HepG2 (cell line): ENCODE measurements around the gene SPATA7. TPM values are rescaled to one million over a fixed set of nuclear protein-coding genes. Genes with fewer than 3 reads are reported as not detected.

Experiments used
- ATAC-seq: fragments of 200-7000 bp; cut with Tn5 transposase; 3 replicates; pipeline ENCODE4 v1.9.1; 2020; ENCODE audit warnings: mild to moderate bottlenecking, moderate library complexity
- BruUV-seq: library from RNA; stranded (reverse); fragments of 400-500 nt; replicated peaks from 2 replicates; lab custom pipeline; 2021; lab: Mats Ljungman, UMichigan
- CTCF ChIA-PET: fragments of 300-600 bp; formaldehyde crosslinking; extraction: SDS; loops from one replicate; lab custom pipeline; 2021; ENCODE audit warnings: low total read pairs, inconsistent platforms, low intra/inter-chr PET ratio; lab: Yijun Ruan, JAX
- POLR2A ChIA-PET: fragments of 350-600 bp; sonication (Branson Sonifier 250); formaldehyde crosslinking; loops from one replicate; lab custom pipeline; 2020; ENCODE audit warnings: antibody characterized with exemption, inconsistent platforms; lab: Yijun Ruan, JAX
- DNase-seq: peaks from one replicate; pipeline ENCODE4 v3.0.0-alpha.2; 2015; ENCODE audit warnings: low spot score
- FAIRE-seq: peaks from 3 replicates; lab custom pipeline; 2011; peaks lifted over from hg19 to GRCh38; lab: Jason Lieb, UNC
- H2AFZ ChIP-seq: one replicate; pipeline ENCODE4 v1.6.1; 2011; ENCODE audit warnings: low read length, inconsistent platforms
- H3K27ac ChIP-seq: fragments of 300-600 bp; 3 replicates; pipeline ENCODE4 v1.8.0; 2011; ENCODE audit warnings: mixed run types, mild to moderate bottlenecking, mixed read lengths, low read length, inconsistent platforms; ENCODE audit not compliant: insufficient read depth; ENCODE audit errors: extremely low read length
- H3K27me3 ChIP-seq, 2 experiments: fragments of 200-600 bp in 1 of 2; 2 replicates in 1 of 2; 3 replicates in 1 of 2; pipeline versions ENCODE4 v1.6.0 to v1.8.0; 2011; ENCODE audit warnings: low read length in 2 of 2, mild to moderate bottlenecking in 2 of 2, moderate library complexity in 2 of 2, inconsistent platforms in 1 of 2; ENCODE audit not compliant: insufficient read depth in 2 of 2, control insufficient read depth in 1 of 2
- H3K36me3 ChIP-seq, 2 experiments: fragments of 200-600 bp in 1 of 2; replicated peaks in 1 of 2; 2 replicates in 1 of 2; 3 replicates in 1 of 2; pipeline versions ENCODE4 v1.5.1 to v1.8.0; 2011; ENCODE audit warnings: low read length in 2 of 2, inconsistent platforms in 1 of 2; ENCODE audit not compliant: insufficient read depth in 2 of 2, control insufficient read depth in 1 of 2
- H3K4me1 ChIP-seq: 2 replicates; pipeline ENCODE4 v1.5.1; 2012; ENCODE audit warnings: low read length, inconsistent platforms; ENCODE audit not compliant: insufficient read depth
- H3K4me2 ChIP-seq: 2 replicates; pipeline ENCODE4 v1.6.0; 2011; ENCODE audit warnings: low read depth, low read length, inconsistent platforms
- H3K4me3 ChIP-seq, 3 experiments: fragments of 200-600 bp in 1 of 3; sonication (generic), shearing (Covaris generic) in 1 of 3; replicated peaks in 1 of 3; 2 replicates each; pipeline ENCODE4 v1.5.1; 2011 to 2016; ENCODE audit warnings: low read length in 3 of 3, inconsistent platforms in 2 of 3, low read depth in 2 of 3, mild to moderate bottlenecking in 2 of 3, control low read depth in 1 of 3, mixed read lengths in 1 of 3; ENCODE audit not compliant: insufficient read depth in 1 of 3
- H3K79me2 ChIP-seq: one replicate; pipeline ENCODE4 v1.6.1; 2011; ENCODE audit warnings: low read length, inconsistent platforms; ENCODE audit not compliant: insufficient read depth
- H3K9ac ChIP-seq: 2 replicates; pipeline ENCODE4 v1.6.0; 2011; ENCODE audit warnings: mild to moderate bottlenecking, low read depth, low read length, inconsistent platforms; ENCODE audit not compliant: insufficient read depth
- H3K9me3 ChIP-seq: 2 replicates; pipeline ENCODE4 v1.5.1; 2012; ENCODE audit warnings: mild to moderate bottlenecking, low read length
- H4K20me1 ChIP-seq: 2 replicates; pipeline ENCODE4 v1.6.0; 2011; ENCODE audit warnings: inconsistent platforms, mild to moderate bottlenecking, low read length, moderate library complexity; ENCODE audit not compliant: insufficient read depth
- AGO2 ChIP-seq: fragments of 200-400 bp; formaldehyde crosslinking; optimal IDR thresholded peaks from 2 replicates; pipeline ENCODE3; 2017; ENCODE audit warnings: mild to moderate bottlenecking, low read depth, low read length, moderate library complexity
- AHR ChIP-seq: IDR thresholded peaks from 2 replicates; pipeline ENCODE4 v1.6.1; 2018; ENCODE audit warnings: missing genetic modification reagents, missing compliant biosample characterization
- GPN1 ChIP-seq: sonication (generic); formaldehyde crosslinking; IDR thresholded peaks from 2 replicates; pipeline ENCODE4 v1.5.1; 2020; ENCODE audit warnings: missing genetic modification reagents, borderline replicate concordance
- SP140L ChIP-seq: sonication (generic); formaldehyde crosslinking; IDR thresholded peaks from 2 replicates; pipeline ENCODE4 v1.4.0; 2020; ENCODE audit warnings: missing genetic modification reagents, borderline replicate concordance
- TCF7 ChIP-seq: sonication (generic); IDR thresholded peaks from 2 replicates; pipeline ENCODE4 v1.6.1; 2016; ENCODE audit warnings: antibody characterized with exemption, low read depth
- ZNF430 ChIP-seq: sonication (generic); formaldehyde crosslinking; IDR thresholded peaks from 2 replicates; pipeline ENCODE4 v1.9.0; 2021; ENCODE audit warnings: mild to moderate bottlenecking, missing genetic modification reagents
- ZNF558 ChIP-seq: sonication (generic); formaldehyde crosslinking; IDR thresholded peaks from 2 replicates; pipeline ENCODE4 v1.9.0; 2022; ENCODE audit warnings: mild to moderate bottlenecking, missing genetic modification reagents, borderline replicate concordance
- ZNF607 ChIP-seq: sonication (generic); formaldehyde crosslinking; IDR thresholded peaks from 2 replicates; pipeline ENCODE4 v1.5.1; 2020; ENCODE audit warnings: missing genetic modification reagents, mild to moderate bottlenecking, borderline replicate concordance
- ZNF615 ChIP-seq: sonication (generic); formaldehyde crosslinking; IDR thresholded peaks from 2 replicates; pipeline ENCODE4 v1.5.0; 2020; ENCODE audit warnings: mild to moderate bottlenecking, missing genetic modification reagents, borderline replicate concordance
- WGBS: methylation state at CpG from one replicate; pipeline ENCODE4 v1.1.6; 2017; ENCODE audit warnings: low lambda C conversion rate; 5-methylcytosine and 5-hydroxymethylcytosine counted together
- in situ Hi-C: cut with HindIII; loops from 2 replicates; pipeline ENCODE4 v1.10.0; 2017; ENCODE audit warnings: low pct_unique_long_range_greater_than_20kb; ENCODE audit not compliant: extremely low pct_ligation_motif_present
- intact Hi-C: fragments of 100-400 bp; cut with micrococcal nuclease; formaldehyde crosslinking; loops from one replicate; pipeline ENCODE4 v1.10.0; 2022; ENCODE audit not compliant: unreplicated experiment
- polyA plus RNA-seq, 8 experiments: library from polyadenylated mRNA; depleted of rRNA in 3 of 8; stranded (reverse) in 7 of 8; unstranded in 1 of 8; fragments of >200 nt; fragmentation: Illumina TruSeq in 4 of 8; extraction: Trizol in 4 of 8; gene quantifications; 2 replicates each; pipeline versions ENCODE4 v1.2.1 to v1.2.3, GENCODE V29; 2011 to 2016; ENCODE audit warnings: low read depth in 4 of 8, missing spikeins in 1 of 8, mixed read lengths in 1 of 8; ENCODE audit not compliant: insufficient read depth in 1 of 8
- total RNA-seq, 5 experiments: library from RNA; depleted of rRNA; stranded (reverse); fragments of >200 nt; fragmentation: Illumina TruSeq; extraction: Trizol; gene quantifications; 2 replicates each; pipeline ENCODE4 v1.2.3, GENCODE V29; 2016; ENCODE audit warnings: low read depth in 1 of 5
- TF ChIP-seq, protein P1 (sequence below): sonication (generic); formaldehyde crosslinking; IDR thresholded peaks from 2 replicates; pipeline ENCODE4 v1.4.0; 2020; ENCODE audit warnings: missing genetic modification reagents
- TF ChIP-seq, protein P2 (sequence below): sonication (generic); formaldehyde crosslinking; IDR thresholded peaks from 2 replicates; pipeline ENCODE4 v1.4.0; 2020; ENCODE audit warnings: missing genetic modification reagents, low read depth, mild to moderate bottlenecking, borderline replicate concordance

Gene SPATA7
- total and polyA plus RNA-seq, 2 of the 13 experiments (the other 11 are each of a cell fraction or from before 2014, with no cell fraction given), result 3.6 to 5.5 TPM

DNA sequence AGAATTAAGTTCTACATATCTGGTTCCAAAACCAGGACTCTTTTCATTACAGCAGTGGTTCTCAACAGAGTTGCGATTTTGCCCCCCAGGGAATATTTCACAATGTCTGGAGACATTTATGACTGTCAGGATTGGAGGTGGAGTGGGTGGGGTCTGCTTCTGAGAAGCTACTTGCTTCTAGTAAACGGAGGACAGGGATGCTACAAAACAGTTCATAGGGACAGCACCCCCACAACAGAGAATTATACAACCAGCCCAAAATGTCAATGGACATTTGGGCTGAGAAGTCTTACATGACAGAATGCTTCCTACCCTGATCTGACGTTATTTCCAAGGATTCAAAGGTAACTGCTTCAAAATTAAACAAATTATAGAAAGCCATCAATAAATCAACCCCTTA is 739 bp upstream of the SPATA7 start:
- H3K4me3 ChIP-seq, result peak overlapping the region; percentile 81 to 90 (median 90)
- H3K9ac ChIP-seq, result peak overlapping the region; percentile 74; the same call in 1 of the 2 replicates
- POLR2A ChIA-PET, result no interaction called here
- DNase-seq, result no peak
- CTCF ChIA-PET, result no interaction called here
- FAIRE-seq, result no peak
- no peaks in the 10 kb centered on the region for H3K36me3 ChIP-seq
- intact Hi-C loops, result loop anchor here (2.0 to 10.0 kb wide), 5 partner anchors 26 to 437 kb away; partner anchors contain the start of gene PTPN21
- no peak for ATAC-seq
- TF ChIP-seq, protein P1, sequence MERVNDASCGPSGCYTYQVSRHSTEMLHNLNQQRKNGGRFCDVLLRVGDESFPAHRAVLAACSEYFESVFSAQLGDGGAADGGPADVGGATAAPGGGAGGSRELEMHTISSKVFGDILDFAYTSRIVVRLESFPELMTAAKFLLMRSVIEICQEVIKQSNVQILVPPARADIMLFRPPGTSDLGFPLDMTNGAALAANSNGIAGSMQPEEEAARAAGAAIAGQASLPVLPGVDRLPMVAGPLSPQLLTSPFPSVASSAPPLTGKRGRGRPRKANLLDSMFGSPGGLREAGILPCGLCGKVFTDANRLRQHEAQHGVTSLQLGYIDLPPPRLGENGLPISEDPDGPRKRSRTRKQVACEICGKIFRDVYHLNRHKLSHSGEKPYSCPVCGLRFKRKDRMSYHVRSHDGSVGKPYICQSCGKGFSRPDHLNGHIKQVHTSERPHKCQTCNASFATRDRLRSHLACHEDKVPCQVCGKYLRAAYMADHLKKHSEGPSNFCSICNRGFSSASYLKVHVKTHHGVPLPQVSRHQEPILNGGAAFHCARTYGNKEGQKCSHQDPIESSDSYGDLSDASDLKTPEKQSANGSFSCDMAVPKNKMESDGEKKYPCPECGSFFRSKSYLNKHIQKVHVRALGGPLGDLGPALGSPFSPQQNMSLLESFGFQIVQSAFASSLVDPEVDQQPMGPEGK (CRISPR knock-in tag), result peak; percentile 51
- TF ChIP-seq TCF7, result no peak
- TF ChIP-seq AHR (CRISPR knock-in tag), result no peak
- TF ChIP-seq ZNF558 (CRISPR knock-in tag), result no peak
- no peak for TF ChIP-seq ZNF615 (CRISPR knock-in tag)
- H3K4me2 ChIP-seq, result peak overlapping the region; percentile 77
- H2AFZ ChIP-seq, result peak overlapping the region; percentile 86
- no peak overlapping the region for H3K27ac ChIP-seq
- H3K9me3 ChIP-seq, result no peaks in the 10 kb centered on the region
- H4K20me1 ChIP-seq, result no peaks in the 10 kb centered on the region
- H3K27me3 ChIP-seq, result no peaks in the 10 kb centered on the region
- in situ Hi-C loops, result loop anchor here (25.0 kb wide), 1 partner anchor 372 kb away; the partner anchor contains the start of gene GPR65
- peaks cover 16% of the 10 kb centered on the region for H3K4me1 ChIP-seq
- WGBS, result 0% methylated on average over 3 of the region's 3 CpGs
- BruUV-seq, result no TSS peak
- H3K79me2 ChIP-seq, result no peaks in the 10 kb centered on the region

DNA sequence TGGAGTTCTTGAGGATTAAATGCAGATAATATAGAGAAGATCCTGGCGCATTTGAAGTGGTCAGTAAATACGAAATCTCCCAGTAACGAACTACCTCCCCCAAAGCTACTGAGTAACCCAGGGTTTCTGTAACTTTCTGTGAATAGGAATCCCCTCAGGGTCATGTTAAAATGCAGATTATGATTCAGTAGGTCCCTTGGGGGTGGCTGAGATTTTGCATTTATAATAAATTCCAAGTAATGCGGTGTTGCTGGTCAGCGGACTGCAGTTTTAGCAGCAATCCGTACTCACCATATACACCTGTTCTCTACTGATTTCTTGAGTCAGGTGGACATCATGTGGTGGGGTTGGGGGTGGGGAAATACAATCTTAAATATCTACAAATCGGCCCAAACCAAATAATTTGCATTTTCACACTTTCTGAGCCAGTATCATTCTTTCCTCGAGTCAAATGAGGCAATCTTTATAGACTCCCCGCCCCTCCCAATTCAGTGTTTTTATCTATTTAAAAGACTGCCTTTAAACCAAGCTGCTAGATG is 868 bp downstream of the SPATA7 start:
- Histone ChIP-seq H3K4me3 (peak overlapping the region; percentile 81 to 90 (median 90)), H4K20me1 (no peaks in the 10 kb centered on the region), H3K4me1 (peaks cover 16% of the 10 kb centered on the region), H2AFZ (peak overlapping the region; percentile 86), H3K9me3 (no peaks in the 10 kb centered on the region), H3K4me2 (peak overlapping the region; percentile 77), H3K79me2 (no peaks in the 10 kb centered on the region), H3K36me3 (no peaks in the 10 kb centered on the region), H3K27me3 (no peaks in the 10 kb centered on the region), H3K27ac (peak overlapping the region; percentile 61), H3K9ac (peak overlapping the region; percentile 74)
- DNase-seq, result no peak
- FAIRE-seq, result no peak
- ATAC-seq, result peak; percentile 14
- WGBS, result 43% methylated on average over 9 of the region's 9 CpGs
- CTCF ChIA-PET, result no interaction called here
- TSS peak; percentile 59 for BruUV-seq
- in situ Hi-C loops (loop anchor here (25.0 kb wide), 1 partner anchor 374 kb away; the partner anchor contains the start of gene GPR65), intact Hi-C loops (loop anchor here (5.0 to 10.0 kb wide), 2 partner anchors 168 to 389 kb away; partner anchors contain the start of gene PTPN21)
- POLR2A ChIA-PET, result no interaction called here
- TF ChIP-seq, protein P1 (CRISPR knock-in tag), result no peak
- TF ChIP-seq, protein P2, sequence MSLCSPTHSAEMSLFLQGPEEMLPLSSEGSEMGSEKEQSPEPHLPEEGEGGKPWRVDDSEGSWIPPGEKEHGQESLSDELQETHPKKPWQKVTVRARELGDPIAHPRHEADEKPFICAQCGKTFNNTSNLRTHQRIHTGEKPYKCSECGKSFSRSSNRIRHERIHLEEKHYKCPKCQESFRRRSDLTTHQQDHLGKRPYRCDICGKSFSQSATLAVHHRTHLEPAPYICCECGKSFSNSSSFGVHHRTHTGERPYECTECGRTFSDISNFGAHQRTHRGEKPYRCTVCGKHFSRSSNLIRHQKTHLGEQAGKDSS (CRISPR knock-in tag), result no peak
- TF ChIP-seq AGO2, result no peak
- TF ChIP-seq ZNF607 (CRISPR knock-in tag), result no peak
- TF ChIP-seq ZNF430 (CRISPR knock-in tag), result no peak
- TF ChIP-seq SP140L (CRISPR knock-in tag), result no peak
- no peak for TF ChIP-seq GPN1
